ENCODE measurements around the gene FJX1.
A peak's percentile ranks its signal among the peaks of the same experiment; 100 is the strongest.
"Not testable (repeated sequence)": the region's sequence is repeated elsewhere in the genome, so short reads cannot be mapped to it uniquely, and the experiment has no call there.

Gene FJX1

GRCh38 chr11:35652786-35653185 lies 34.5 kb downstream of the FJX1 start:
- 80% methylated on average over 1 of the region's 5 CpGs; no CpG with 5 or more reads in 1 of the 2 experiments for WGBS, 2 experiments (ENCODE audit: insufficient coverage in 2 of 2)
- H3K9me3 ChIP-seq (ENCODE audit: control insufficient read depth, low read length); H3K36me3 ChIP-seq (ENCODE audit: control insufficient read depth, insufficient read depth, low read length): not testable (repeated sequence)

GRCh38 chr11:35654711-35655110 lies 36.5 kb downstream of the FJX1 start:
- Histone ChIP-seq H3K9me3 (ENCODE audit: control insufficient read depth, low read length) (no peaks in the 10 kb centered on the region), H3K4me1 (ENCODE audit: control insufficient read depth, insufficient read depth, low read length, poor library complexity, severe bottlenecking) (peaks cover 6% of the 10 kb centered on the region), H3K27ac (ENCODE audit: low read depth, low read length, severe bottlenecking) (no peak overlapping the region), H3K36me3 (ENCODE audit: control insufficient read depth, insufficient read depth, low read length) (no peaks in the 10 kb centered on the region), H3K4me3 (ENCODE audit: extremely low read depth, insufficient read depth, low read length, poor library complexity, severe bottlenecking) (no peak overlapping the region)
- WGBS, 2 experiments (ENCODE audit: insufficient coverage in 2 of 2), result 20 to 41% methylated on average over 2 to 5 of the region's 6 CpGs

More at GRCh38 chr11:35652786-35653185, 34.5 kb downstream of the FJX1 start:
- H3K4me3 ChIP-seq (ENCODE audit: extremely low read depth, insufficient read depth, low read length, poor library complexity, severe bottlenecking); H3K27ac ChIP-seq (ENCODE audit: low read depth, low read length, severe bottlenecking); H3K4me1 ChIP-seq (ENCODE audit: control insufficient read depth, insufficient read depth, low read length, poor library complexity, severe bottlenecking): not testable (repeated sequence)

GRCh38 chr11:35655254-35655653 lies 37.0 kb downstream of the FJX1 start:
- no peak overlapping the region for H3K27ac ChIP-seq (ENCODE audit: low read depth, low read length, severe bottlenecking)
- H3K4me1 ChIP-seq (ENCODE audit: control insufficient read depth, insufficient read depth, low read length, poor library complexity, severe bottlenecking), result peaks cover 6% of the 10 kb centered on the region
- no CpG with 5 or more reads among the region's 1 CpG for WGBS, 2 experiments (ENCODE audit: insufficient coverage in 2 of 2)
- no peaks in the 10 kb centered on the region for H3K9me3 ChIP-seq (ENCODE audit: control insufficient read depth, low read length)
- H3K36me3 ChIP-seq (ENCODE audit: control insufficient read depth, insufficient read depth, low read length), result no peaks in the 10 kb centered on the region
- H3K4me3 ChIP-seq (ENCODE audit: extremely low read depth, insufficient read depth, low read length, poor library complexity, severe bottlenecking), result no peak overlapping the region

- no peaks in the 10 kb centered on the region for H3K36me3 ChIP-seq (ENCODE audit: control insufficient read depth, insufficient read depth, low read length)
- peaks cover 6% of the 10 kb centered on the region for H3K4me1 ChIP-seq (ENCODE audit: control insufficient read depth, insufficient read depth, low read length, poor library complexity, severe bottlenecking)
- H3K9me3 ChIP-seq (ENCODE audit: control insufficient read depth, low read length), result no peaks in the 10 kb centered on the region
- H3K4me3 ChIP-seq (ENCODE audit: extremely low read depth, insufficient read depth, low read length, poor library complexity, severe bottlenecking), result no peak overlapping the region
- H3K27ac ChIP-seq (ENCODE audit: low read depth, low read length, severe bottlenecking), result no peak overlapping the region
- 83 to 85% methylated on average over 4 of the region's 4 CpGs for WGBS, 2 experiments (ENCODE audit: insufficient coverage in 2 of 2)
These were observed 37.6 kb downstream of the FJX1 start for GRCh38 chr11:35655856-35656255.

GRCh38 chr11:35658020-35658948 lies 40.0 kb downstream of the FJX1 start:
- no peak overlapping the region for H3K4me3 ChIP-seq (ENCODE audit: extremely low read depth, insufficient read depth, low read length, poor library complexity, severe bottlenecking)
- peaks cover 10% of the 10 kb centered on the region for H3K4me1 ChIP-seq (ENCODE audit: control insufficient read depth, insufficient read depth, low read length, poor library complexity, severe bottlenecking)
- no peaks in the 10 kb centered on the region for H3K36me3 ChIP-seq (ENCODE audit: control insufficient read depth, insufficient read depth, low read length)
- H3K27ac ChIP-seq (ENCODE audit: low read depth, low read length, severe bottlenecking), result no peak overlapping the region
- WGBS, 2 experiments (ENCODE audit: insufficient coverage in 2 of 2), result 75% methylated on average over 2 of the region's 3 CpGs
- peaks cover 2% of the 10 kb centered on the region for H3K9me3 ChIP-seq (ENCODE audit: control insufficient read depth, low read length)

DNA sequence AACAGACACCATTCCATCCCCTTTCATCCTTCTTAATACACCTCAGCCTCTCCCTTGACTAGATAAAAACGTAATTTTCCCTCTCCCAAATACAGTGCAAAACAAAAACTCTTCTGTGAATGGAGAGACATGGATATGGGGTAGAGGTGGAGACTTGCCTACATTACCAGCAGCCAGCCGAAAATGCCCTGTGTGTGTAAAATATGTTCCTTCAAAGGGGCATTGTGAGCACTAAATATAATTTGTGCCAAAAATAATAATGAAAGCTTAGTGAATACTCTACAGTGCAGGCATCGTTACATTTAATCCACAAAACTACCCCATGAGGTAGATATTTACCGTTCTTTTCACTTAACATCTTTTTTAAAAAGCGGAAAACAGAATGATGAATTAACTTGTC lies 43.3 kb downstream of the FJX1 start:
- H3K9me3 ChIP-seq (ENCODE audit: control insufficient read depth, low read length), result peaks cover 29% of the 10 kb centered on the region
- peaks cover 4% of the 10 kb centered on the region for H3K4me1 ChIP-seq (ENCODE audit: control insufficient read depth, insufficient read depth, low read length, poor library complexity, severe bottlenecking)
- 80% methylated on average over 1 of the region's 5 CpGs; no CpG with 5 or more reads in 1 of the 2 experiments for WGBS, 2 experiments (ENCODE audit: insufficient coverage in 2 of 2)
- peaks cover 13% of the 10 kb centered on the region for H3K36me3 ChIP-seq (ENCODE audit: control insufficient read depth, insufficient read depth, low read length)
- no peak overlapping the region for H3K4me3 ChIP-seq (ENCODE audit: extremely low read depth, insufficient read depth, low read length, poor library complexity, severe bottlenecking)
- H3K27ac ChIP-seq (ENCODE audit: low read depth, low read length, severe bottlenecking), result no peak overlapping the region

DNA sequence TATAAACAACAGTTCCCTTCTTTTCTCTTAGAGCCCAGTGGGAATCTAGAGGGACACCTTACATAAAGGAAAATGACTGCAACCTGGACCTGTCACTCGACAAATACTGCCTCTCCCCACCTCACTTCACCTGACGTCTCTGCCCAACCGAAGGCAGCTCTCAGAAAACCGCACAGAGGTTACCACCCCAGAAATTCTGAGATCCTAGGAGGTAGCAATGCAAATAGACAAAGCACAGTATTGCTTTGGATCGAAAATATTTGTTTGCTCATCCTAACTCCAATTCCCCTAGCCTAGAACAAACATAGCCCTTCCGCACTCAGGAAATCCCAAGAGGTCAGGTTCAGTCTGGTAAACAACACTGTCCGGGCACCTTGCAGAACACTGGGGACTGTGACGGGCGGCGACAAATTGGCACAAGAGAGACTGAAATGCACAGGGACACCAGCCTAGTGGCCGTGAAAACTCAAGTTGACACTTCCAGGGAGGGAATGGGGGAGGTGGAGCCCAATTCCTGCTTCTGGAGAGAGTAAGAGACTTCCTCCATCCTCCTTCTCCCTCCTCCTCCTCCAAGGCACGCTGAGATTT lies 43.9 kb downstream of the FJX1 start:
- WGBS, 2 experiments (ENCODE audit: insufficient coverage in 2 of 2), result 20 to 29% methylated on average over 7 to 10 of the region's 12 CpGs
- peaks cover 29% of the 10 kb centered on the region for H3K9me3 ChIP-seq (ENCODE audit: control insufficient read depth, low read length)
- peaks cover 13% of the 10 kb centered on the region for H3K36me3 ChIP-seq (ENCODE audit: control insufficient read depth, insufficient read depth, low read length)
- H3K27ac ChIP-seq (ENCODE audit: low read depth, low read length, severe bottlenecking), result peak overlapping the region; percentile 92
- H3K4me3 ChIP-seq (ENCODE audit: extremely low read depth, insufficient read depth, low read length, poor library complexity, severe bottlenecking), result peak overlapping the region; percentile 48
- H3K4me1 ChIP-seq (ENCODE audit: control insufficient read depth, insufficient read depth, low read length, poor library complexity, severe bottlenecking), result peaks cover 4% of the 10 kb centered on the region

DNA sequence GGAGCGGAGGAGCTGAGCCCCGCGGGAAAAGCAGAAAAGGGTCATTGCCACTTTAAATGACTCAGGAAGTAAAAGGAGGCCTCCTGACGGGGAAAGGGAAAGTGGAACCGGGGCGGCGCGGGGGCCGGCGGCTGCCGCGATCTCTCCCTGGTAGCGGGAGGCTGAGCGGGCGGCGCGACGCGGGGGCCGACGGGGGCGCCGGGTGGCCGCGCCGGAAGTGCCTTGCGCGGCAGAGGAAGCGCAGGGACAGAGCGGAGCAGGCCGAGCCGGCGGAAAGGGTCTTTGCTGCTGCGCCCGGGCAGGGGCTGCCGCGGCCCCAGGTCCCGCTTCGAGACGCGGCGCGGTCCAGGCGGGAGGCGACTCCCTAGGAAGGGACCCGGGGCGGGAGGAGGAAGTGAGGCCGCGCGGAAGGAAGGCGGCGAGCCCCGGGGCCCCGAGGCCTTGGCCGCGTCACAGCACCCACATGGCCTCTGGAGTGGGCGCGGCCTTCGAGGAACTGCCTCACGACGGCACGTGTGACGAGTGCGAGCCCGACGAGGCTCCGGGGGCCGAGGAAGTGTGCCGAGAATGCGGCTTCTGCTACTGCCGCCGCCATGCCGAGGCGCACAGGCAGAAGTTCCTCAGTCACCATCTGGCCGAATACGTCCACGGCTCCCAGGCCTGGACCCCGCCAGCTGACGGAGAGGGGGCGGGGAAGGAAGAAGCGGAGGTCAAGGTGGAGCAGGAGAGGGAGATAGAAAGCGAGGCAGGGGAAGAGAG lies 44.6 kb downstream of the FJX1 start, which contains the start of gene TRIM44:
TSS of gene TRIM44 (plus strand) at position 127 of the 759 bp plus-strand sequence. CDS start at position 464, 337 bp downstream.
- Histone ChIP-seq H3K9me3 (ENCODE audit: control insufficient read depth, low read length) (peaks cover 29% of the 10 kb centered on the region), H3K4me1 (ENCODE audit: control insufficient read depth, insufficient read depth, low read length, poor library complexity, severe bottlenecking) (peaks cover 4% of the 10 kb centered on the region), H3K27ac (ENCODE audit: low read depth, low read length, severe bottlenecking) (peak within 1 kb of the TSS; percentile 92), H3K4me3 (ENCODE audit: extremely low read depth, insufficient read depth, low read length, poor library complexity, severe bottlenecking) (peak within 1 kb of the TSS; percentile 48), H3K36me3 (ENCODE audit: control insufficient read depth, insufficient read depth, low read length) (peaks cover 18% of the 10 kb centered on the region)
- 5 to 7% methylated on average over 58 to 76 of the region's 82 CpGs for WGBS, 2 experiments (ENCODE audit: insufficient coverage in 2 of 2)

DNA sequence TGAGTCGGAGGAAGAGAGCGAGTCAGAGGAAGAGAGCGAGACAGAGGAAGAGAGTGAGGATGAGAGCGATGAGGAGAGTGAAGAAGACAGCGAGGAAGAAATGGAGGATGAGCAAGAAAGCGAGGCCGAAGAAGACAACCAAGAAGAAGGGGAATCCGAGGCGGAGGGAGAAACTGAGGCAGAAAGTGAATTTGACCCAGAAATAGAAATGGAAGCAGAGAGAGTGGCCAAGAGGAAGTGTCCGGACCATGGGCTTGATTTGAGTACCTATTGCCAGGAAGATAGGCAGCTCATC lies 45.1 kb downstream of the FJX1 start:
- Histone ChIP-seq H3K36me3 (ENCODE audit: control insufficient read depth, insufficient read depth, low read length) (peaks cover 18% of the 10 kb centered on the region), H3K4me1 (ENCODE audit: control insufficient read depth, insufficient read depth, low read length, poor library complexity, severe bottlenecking) (peaks cover 4% of the 10 kb centered on the region), H3K27ac (ENCODE audit: low read depth, low read length, severe bottlenecking) (peak overlapping the region; percentile 92), H3K4me3 (ENCODE audit: extremely low read depth, insufficient read depth, low read length, poor library complexity, severe bottlenecking) (peak overlapping the region; percentile 48), H3K9me3 (ENCODE audit: control insufficient read depth, low read length) (peaks cover 29% of the 10 kb centered on the region)
- WGBS, 2 experiments (ENCODE audit: insufficient coverage in 2 of 2), result 90 to 91% methylated on average over 10 of the region's 10 CpGs

GRCh38 chr11:35664977-35665441 lies 46.7 kb downstream of the FJX1 start:
- peaks cover 4% of the 10 kb centered on the region for H3K4me1 ChIP-seq (ENCODE audit: control insufficient read depth, insufficient read depth, low read length, poor library complexity, severe bottlenecking)
- H3K9me3 ChIP-seq (ENCODE audit: control insufficient read depth, low read length), result peaks cover 29% of the 10 kb centered on the region
- no peak overlapping the region for H3K4me3 ChIP-seq (ENCODE audit: extremely low read depth, insufficient read depth, low read length, poor library complexity, severe bottlenecking)
- H3K27ac ChIP-seq (ENCODE audit: low read depth, low read length, severe bottlenecking), result no peak overlapping the region
- WGBS, 2 experiments (ENCODE audit: insufficient coverage in 2 of 2), result 83% methylated on average over 1 of the region's 5 CpGs; no CpG with 5 or more reads in 1 of the 2 experiments
- H3K36me3 ChIP-seq (ENCODE audit: control insufficient read depth, insufficient read depth, low read length), result peaks cover 18% of the 10 kb centered on the region
